MM.1S (cell line): ENCODE data around the gene TCF19.

Source experiments
- CTCF ChIP-seq: fragments of 300-600 bp; sonication (generic); IDR thresholded peaks from 2 replicates; pipeline ENCODE4 v1.5.1; 2016; ENCODE audit warnings: antibody characterized with exemption, low read length, mixed read lengths
- EZH2 ChIP-seq: fragments of 300-600 bp; sonication (generic); optimal IDR thresholded peaks from 2 replicates; pipeline ENCODE3; 2017; ENCODE audit warnings: low read depth, mild to moderate bottlenecking, antibody characterized with exemption, low read length, mixed read lengths
- EZH2phosphoT487 ChIP-seq: fragments of 300-600 bp; sonication (generic); IDR thresholded peaks from 2 replicates; pipeline ENCODE4 v1.6.1; 2018; ENCODE audit warnings: antibody characterized with exemption, low read length

- TF ChIP-seq CTCF (no peak), EZH2 (no peak), EZH2phosphoT487 (no peak)
Observed at GRCh38 chr6:31115941-31116560, 42.3 kb upstream of the TCF19 start.
